ENCODE data around the gene ZNF608.

- TF ChIP-seq JUND (IDR thresholded peaks at IDR 0.05) (no peak), CTCF (IDR thresholded peaks at IDR 0.05; ENCODE audit: low read depth, low read length, missing input control) (no peak), MAX (IDR thresholded peaks at IDR 0.05) (no peak)
These were observed 4.6 kb upstream of the ZNF608 start for GRCh38 chr5:124751031-124751430.

Measured in liver (tissue), 3 donors.